Measurements from ENCODE around the gene DZIP1L.
"Not testable (repeated sequence)": the region's sequence is repeated elsewhere in the genome, so short reads cannot be mapped to it uniquely, and the experiment has no call there.

Gene DZIP1L, protein sequence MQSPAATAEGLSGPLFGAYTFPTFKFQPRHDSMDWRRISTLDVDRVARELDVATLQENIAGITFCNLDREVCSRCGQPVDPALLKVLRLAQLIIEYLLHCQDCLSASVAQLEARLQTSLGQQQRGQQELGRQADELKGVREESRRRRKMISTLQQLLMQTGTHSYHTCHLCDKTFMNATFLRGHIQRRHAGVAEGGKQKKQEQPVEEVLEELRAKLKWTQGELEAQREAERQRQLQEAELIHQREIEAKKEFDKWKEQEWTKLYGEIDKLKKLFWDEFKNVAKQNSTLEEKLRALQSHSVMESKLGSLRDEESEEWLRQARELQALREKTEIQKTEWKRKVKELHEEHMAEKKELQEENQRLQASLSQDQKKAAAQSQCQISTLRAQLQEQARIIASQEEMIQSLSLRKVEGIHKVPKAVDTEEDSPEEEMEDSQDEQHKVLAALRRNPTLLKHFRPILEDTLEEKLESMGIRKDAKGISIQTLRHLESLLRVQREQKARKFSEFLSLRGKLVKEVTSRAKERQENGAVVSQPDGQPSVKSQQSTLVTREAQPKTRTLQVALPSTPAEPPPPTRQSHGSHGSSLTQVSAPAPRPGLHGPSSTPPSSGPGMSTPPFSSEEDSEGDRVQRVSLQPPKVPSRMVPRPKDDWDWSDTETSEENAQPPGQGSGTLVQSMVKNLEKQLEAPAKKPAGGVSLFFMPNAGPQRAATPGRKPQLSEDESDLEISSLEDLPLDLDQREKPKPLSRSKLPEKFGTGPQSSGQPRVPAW

DNA sequence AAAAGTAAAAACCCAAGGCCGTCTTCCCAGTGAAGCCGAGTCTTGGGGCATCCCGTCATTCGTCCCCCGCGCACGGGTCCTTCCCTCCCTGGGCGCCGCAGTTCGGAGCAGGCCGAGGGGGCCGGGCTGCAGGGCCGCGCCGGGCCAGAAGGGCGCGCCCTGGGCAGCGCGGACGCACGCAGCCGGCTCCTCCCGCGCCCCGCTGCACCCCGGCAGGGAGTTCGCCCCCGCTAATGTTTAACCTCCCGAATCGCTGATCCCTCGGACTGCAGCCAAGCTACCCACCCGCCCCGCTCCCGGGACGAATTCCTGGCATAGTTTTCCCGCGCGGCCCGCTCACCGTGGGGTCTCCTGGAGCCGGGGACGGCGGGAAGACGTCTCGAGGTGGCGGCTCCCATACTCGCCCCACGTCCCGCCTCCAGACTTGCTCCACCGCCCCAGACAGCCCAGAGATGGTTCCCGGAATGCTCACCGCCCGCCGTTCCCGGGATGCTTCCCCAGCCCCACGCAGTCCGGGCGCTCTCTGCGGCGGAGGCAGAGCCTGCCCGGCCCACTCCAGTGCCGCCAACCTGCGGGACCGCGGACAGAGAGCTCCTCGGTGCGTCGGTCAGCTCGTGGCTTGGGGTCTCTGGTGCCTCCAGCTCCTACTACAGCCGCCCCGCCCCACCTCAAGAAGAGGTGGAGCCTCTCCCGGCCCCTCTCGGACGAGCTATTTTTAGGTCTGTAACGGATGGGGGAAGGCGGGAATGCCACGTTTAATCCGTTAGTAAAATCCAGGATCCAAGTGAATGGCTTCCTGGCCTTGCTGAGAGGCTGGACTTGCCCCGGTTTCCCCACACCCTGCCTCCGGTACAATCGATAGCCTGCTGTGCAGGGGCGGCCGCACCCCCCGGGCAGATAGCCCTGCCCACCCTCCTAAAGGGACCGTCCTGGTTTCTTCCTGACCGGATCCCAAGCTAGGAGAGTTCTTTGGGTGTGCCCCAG lies at the start of gene DZIP1L:
Gene DZIP1L (minus strand): TSS at position 621 of the 984 bp plus-strand sequence. CDS start 11,637 bp downstream, outside the sequence.
- DNase-seq (ENCODE audit: low read depth in 2 of 3, low spot score in 1 of 3), result peak in 1 of 3 donors; percentile 8

DNA sequence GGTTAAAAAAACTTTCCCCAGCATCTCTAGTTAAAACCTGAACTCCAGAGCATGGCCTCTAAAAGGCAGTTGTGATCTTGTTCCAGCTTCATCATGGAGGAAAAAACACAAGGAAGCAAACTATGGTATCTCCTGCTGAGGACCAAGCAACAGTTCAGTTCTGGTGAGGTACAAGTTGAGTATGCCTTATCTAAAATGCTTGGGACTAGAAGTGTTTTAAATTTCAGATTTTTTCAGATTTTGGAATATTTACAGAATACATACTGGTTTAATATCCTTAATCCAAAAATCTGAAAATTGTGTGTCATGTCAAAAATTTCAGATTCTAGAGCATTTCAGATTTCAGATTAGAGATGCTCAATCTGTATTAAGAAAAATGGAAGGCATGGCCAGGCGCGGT lies 49.7 kb upstream of the DZIP1L start:
- no peak for DNase-seq (ENCODE audit: low read depth in 2 of 3, low spot score in 1 of 3)

GRCh38 chr3:138157743-138158142 lies 42.3 kb upstream of the DZIP1L start:
- DNase-seq (ENCODE audit: low read depth in 2 of 3, low spot score in 1 of 3), result no peak

- DNase-seq (ENCODE audit: low read depth in 2 of 3, low spot score in 1 of 3), result no peak
Measured at GRCh38 chr3:138154534-138154933, 39.1 kb upstream of the DZIP1L start.

GRCh38 chr3:138148503-138148902 lies 33.1 kb upstream of the DZIP1L start:
- no peak for DNase-seq (ENCODE audit: low read depth in 2 of 3, low spot score in 1 of 3)

DNA sequence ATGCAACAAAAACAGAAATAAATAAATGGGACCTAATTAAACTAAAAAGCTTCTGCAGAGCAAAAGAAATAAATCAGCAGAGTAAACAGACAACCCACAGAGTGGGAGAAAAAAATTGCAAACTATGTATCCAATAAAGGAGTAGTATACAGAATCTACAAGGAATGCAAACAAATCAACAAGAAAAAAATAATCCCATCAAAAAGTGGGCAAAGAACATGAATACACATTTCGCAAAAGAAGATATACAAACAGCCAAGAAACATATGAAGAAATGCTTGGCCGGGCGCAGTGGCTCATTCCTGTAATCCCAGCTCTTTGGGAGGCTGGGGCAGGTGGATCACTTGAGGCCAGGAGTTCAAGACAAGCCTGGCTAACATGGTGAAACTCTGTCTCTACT lies 26.8 kb upstream of the DZIP1L start:
- not testable (repeated sequence) for DNase-seq (ENCODE audit: low read depth in 2 of 3, low spot score in 1 of 3)

GRCh38 chr3:138140940-138141339 lies 25.5 kb upstream of the DZIP1L start:
- DNase-seq (ENCODE audit: low read depth in 2 of 3, low spot score in 1 of 3), result no peak

DNA sequence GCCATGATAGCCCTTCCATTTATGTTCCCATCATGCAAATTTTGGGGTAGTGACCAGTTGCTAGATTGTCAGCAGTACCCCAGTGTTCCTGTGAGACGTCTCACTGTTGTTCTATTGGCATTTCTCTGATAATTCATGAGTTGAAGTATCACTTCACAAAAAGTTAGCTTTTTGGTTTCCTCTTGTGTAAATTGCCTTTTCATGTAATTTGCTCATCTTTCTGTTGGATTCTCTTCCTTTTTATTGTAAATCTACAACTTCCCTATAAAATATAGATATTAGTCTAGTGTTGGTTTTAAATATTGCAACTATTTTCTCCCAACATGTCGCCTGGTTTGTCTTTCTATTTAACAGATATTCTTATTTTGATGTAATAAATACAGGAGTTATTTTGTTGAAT lies 24.3 kb upstream of the DZIP1L start:
- no peak for DNase-seq (ENCODE audit: low read depth in 2 of 3, low spot score in 1 of 3)

DNA sequence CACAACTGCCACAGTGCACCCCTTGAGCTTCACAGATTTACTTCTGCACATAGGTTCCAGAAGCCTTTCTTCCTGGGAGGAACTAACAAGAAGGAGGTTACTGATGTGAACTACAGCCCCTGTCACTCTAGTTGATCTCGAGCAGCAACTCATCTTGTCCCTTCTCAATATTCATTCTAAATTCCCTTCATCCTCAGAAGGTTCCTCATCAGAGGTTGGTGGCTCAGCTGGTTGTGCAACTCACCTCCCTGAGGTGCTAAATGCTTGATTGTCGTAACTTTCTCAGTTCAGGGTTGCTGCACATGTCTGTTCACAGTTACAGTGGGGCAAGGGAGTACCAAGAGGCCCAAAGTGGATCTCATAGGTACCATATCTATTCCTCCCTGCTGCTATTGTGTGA lies 22.5 kb upstream of the DZIP1L start:
- DNase-seq (ENCODE audit: low read depth in 2 of 3, low spot score in 1 of 3), result no peak

DNA sequence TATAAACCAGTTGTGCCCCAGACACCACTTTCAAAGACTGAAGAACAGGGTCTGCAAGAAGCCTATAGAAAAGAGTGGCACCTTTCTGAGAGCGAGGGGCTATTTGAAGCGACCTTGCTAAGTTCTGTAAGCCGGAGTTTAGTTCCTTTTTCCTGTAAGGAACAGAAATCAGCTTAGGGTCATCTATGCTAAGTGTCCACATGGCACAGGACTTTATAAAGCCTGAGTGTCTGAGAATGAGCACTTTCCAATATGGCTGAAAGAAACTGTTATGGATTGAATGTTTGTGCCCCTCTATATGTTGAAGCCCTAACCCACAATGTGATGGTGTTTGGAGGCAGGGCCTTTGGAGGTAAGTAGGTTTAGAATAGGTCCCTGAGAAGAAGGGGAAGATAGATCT lies 20.8 kb upstream of the DZIP1L start:
- DNase-seq (ENCODE audit: low read depth in 2 of 3, low spot score in 1 of 3), result no peak

- no peak for DNase-seq (ENCODE audit: low read depth in 2 of 3, low spot score in 1 of 3)
Measured at GRCh38 chr3:138135833-138136194, 20.4 kb upstream of the DZIP1L start.

- no peak for DNase-seq (ENCODE audit: low read depth in 2 of 3, low spot score in 1 of 3)
Measured at GRCh38 chr3:138135146-138135832, 19.9 kb upstream of the DZIP1L start.

DNA sequence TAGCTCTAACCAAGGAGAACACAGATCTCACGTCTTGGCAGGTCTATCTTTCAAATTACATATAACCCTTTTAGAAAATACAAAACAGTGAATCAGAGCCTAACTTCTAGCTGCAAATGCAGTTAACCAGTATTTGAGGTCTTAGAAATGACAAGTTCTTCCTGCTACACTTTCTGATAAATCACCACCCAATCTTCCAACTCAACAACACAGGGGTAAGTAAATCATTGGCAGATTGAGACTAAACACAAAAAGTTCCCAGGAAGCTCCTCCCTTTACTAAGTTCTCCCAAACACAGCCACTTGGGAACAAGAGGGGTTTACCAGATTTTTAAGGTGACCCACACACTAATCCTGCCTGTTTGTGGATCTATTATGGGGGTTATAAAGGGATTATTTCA lies 16.8 kb upstream of the DZIP1L start, which contains the start of gene A4GNT:
Gene A4GNT (minus strand): TSS at position 152 of the 400 bp plus-strand sequence. CDS start 1,134 bp downstream, outside the sequence.
- DNase-seq (ENCODE audit: low read depth in 2 of 3, low spot score in 1 of 3), result no peak

- no peak for DNase-seq (ENCODE audit: low read depth in 2 of 3, low spot score in 1 of 3)
Measured at GRCh38 chr3:138127636-138128365, 12.4 kb upstream of the DZIP1L start.

GRCh38 chr3:138125548-138126221 lies 10.3 kb upstream of the DZIP1L start:
- DNase-seq (ENCODE audit: low read depth in 2 of 3, low spot score in 1 of 3), result no peak

- no peak for DNase-seq (ENCODE audit: low read depth in 2 of 3, low spot score in 1 of 3)
Measured at GRCh38 chr3:138124706-138125355, 9.4 kb upstream of the DZIP1L start.

DNA sequence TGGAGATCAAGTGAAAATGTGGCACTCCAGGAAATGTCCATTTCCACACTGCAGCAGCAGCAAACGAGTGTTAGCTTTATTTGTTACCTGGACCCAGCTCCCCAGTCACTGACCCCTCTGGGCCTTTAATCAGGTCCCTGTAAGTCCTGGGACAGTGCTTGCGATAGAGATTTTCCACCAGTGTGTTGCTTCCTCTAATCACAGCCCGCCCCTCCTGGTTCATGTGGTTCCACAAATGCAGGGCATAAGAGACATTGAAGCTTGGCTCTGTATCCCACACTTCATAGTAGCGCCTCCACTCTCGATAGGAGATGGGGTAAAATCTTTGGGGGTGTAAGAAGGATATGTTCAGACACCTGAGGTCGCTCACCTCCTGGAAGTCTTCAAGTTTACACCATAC lies 8.8 kb upstream of the DZIP1L start:
- no peak for DNase-seq (ENCODE audit: low read depth in 2 of 3, low spot score in 1 of 3)

DNA sequence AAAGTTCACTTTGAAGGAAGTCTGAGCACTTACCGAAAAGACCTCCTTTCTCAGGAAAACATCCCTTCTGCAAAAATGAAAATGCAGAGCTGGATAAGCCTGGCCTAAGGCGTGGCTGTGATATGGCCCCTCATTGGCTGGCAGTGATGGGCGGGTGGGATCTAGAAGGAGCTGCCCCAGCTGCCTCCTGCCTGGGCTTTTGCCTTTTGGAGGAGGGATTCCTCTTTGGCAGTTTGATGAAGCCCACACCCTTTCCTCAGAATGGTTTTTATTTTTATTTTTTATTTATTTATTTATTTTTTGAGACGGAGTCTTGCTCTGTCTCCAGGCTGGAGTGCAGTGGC lies 4.0 kb upstream of the DZIP1L start:
- no peak for DNase-seq (ENCODE audit: low read depth in 2 of 3, low spot score in 1 of 3)
